Measurements from ENCODE around the gene CLCN1. TPM values are rescaled to one million over a fixed set of nuclear protein-coding genes. Genes with fewer than 3 reads are reported as not detected.

CLCN1 gene
- total and polyA plus RNA-seq, 2 of the 4 experiments (the other 2 are of a cell fraction) = not detected

- H4K5ac ChIP-seq (ENCODE audit: low read depth, low read length) = no peak overlapping the region
- H3K4me1 ChIP-seq (ENCODE audit: control insufficient read depth, insufficient read depth, low read length) = no peaks in the 10 kb centered on the region
- H2BK5ac ChIP-seq (ENCODE audit: low read depth, low read length, poor library complexity, severe bottlenecking) = no peak overlapping the region
- no peak overlapping the region for H2BK20ac ChIP-seq (ENCODE audit: low read depth, low read length)
- ChIA-PET POLR2A (ENCODE audit: unreplicated experiment) (no interaction called here), CTCF (no interaction called here)
- no peak for TF ChIP-seq POLR2A (IDR thresholded peaks at IDR 0.05; ENCODE audit: low read depth, low read length)
- no peak for TF ChIP-seq FOS (IDR thresholded peaks at IDR 0.05; ENCODE audit: low read depth, low read length)
- TF ChIP-seq, protein P1, sequence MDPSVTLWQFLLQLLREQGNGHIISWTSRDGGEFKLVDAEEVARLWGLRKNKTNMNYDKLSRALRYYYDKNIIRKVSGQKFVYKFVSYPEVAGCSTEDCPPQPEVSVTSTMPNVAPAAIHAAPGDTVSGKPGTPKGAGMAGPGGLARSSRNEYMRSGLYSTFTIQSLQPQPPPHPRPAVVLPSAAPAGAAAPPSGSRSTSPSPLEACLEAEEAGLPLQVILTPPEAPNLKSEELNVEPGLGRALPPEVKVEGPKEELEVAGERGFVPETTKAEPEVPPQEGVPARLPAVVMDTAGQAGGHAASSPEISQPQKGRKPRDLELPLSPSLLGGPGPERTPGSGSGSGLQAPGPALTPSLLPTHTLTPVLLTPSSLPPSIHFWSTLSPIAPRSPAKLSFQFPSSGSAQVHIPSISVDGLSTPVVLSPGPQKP (IDR thresholded peaks at IDR 0.05; ENCODE audit: borderline replicate concordance, low read depth, low read length) = no peak
- no peak for TF ChIP-seq CEBPB (IDR thresholded peaks at IDR 0.05; ENCODE audit: low read depth, low read length)
- no peak for TF ChIP-seq MXI1 (IDR thresholded peaks at IDR 0.05; ENCODE audit: borderline replicate concordance, low read depth, low read length)
- TF ChIP-seq RCOR1 (IDR thresholded peaks at IDR 0.05; ENCODE audit: insufficient replicate concordance, low read length) = no peak
- TF ChIP-seq NFE2L2 (IDR thresholded peaks at IDR 0.05; ENCODE audit: low read depth, low read length) = no peak
- no peak for TF ChIP-seq BHLHE40 (IDR thresholded peaks at IDR 0.05; ENCODE audit: low read depth, low read length)
- TF ChIP-seq USF2 (IDR thresholded peaks at IDR 0.05; ENCODE audit: low read depth, low read length) = no peak; the same call in 1 of the 2 replicates
- no peak for TF ChIP-seq SMC3 (IDR thresholded peaks at IDR 0.05; ENCODE audit: low read depth, low read length)
- no peak for TF ChIP-seq MAFK (IDR thresholded peaks at IDR 0.05; ENCODE audit: low read depth, low read length)
- TF ChIP-seq MAZ (IDR thresholded peaks at IDR 0.05; ENCODE audit: borderline replicate concordance, low read depth, low read length) = no peak
- TF ChIP-seq RFX5 (IDR thresholded peaks at IDR 0.05; ENCODE audit: low read depth, low read length) = no peak
- TF ChIP-seq CTCF (conservative IDR thresholded peaks at IDR 0.05; ENCODE audit: low read depth, low read length) = no peak
- no peak for TF ChIP-seq CHD1 (IDR thresholded peaks at IDR 0.05; ENCODE audit: low read depth, low read length)
- H2AFZ ChIP-seq (replicated peaks; ENCODE audit: low read length, poor library complexity) = no peak overlapping the region
- no peaks in the 10 kb centered on the region; the same call in 1 of the 2 replicates for H3K9me1 ChIP-seq (ENCODE audit: insufficient read depth, low read length)
- no peak overlapping the region for H2BK120ac ChIP-seq (ENCODE audit: low read depth, low read length)
- H4K8ac ChIP-seq (ENCODE audit: low read depth in 2 of 2, low read length in 2 of 2) = no peak overlapping the region
- H4K91ac ChIP-seq (ENCODE audit: insufficient read depth, low read depth, low read length) = no peak overlapping the region
- H3K9ac ChIP-seq (ENCODE audit: low read depth, low read length) = no peak overlapping the region
- no peak overlapping the region for H3K4me3 ChIP-seq (ENCODE audit: insufficient read depth, low read depth, low read length)
- no peak overlapping the region for H3K4me2 ChIP-seq (ENCODE audit: low read depth, low read length)
- H3K4ac ChIP-seq (ENCODE audit: low read depth, low read length) = no peak overlapping the region
- H3K27me3 ChIP-seq (ENCODE audit: control insufficient read depth, insufficient read depth, low read length) = peaks cover 40% of the 10 kb centered on the region
- no peak for ATAC-seq (ENCODE audit: low read depth)
- WGBS, 2 experiments (ENCODE audit: extremely low coverage in 2 of 2, insufficient read length in 1 of 2) = no CpG with 5 or more reads among the region's 5 CpGs
- no peak overlapping the region for H2AK9ac ChIP-seq (replicated peaks; ENCODE audit: low read depth, low read length, poor library complexity)
- BruUV-seq (replicated peaks) = no TSS peak
- H3K18ac ChIP-seq (ENCODE audit: low read depth, low read length) = no peak overlapping the region
- H3K9me3 ChIP-seq (ENCODE audit: control insufficient read depth, insufficient read depth, low read length) = no peaks in the 10 kb centered on the region
- in situ Hi-C loops (cut with MboI; ENCODE audit: low sequenced_read_pairs) = no loop called here
- H3K56ac ChIP-seq (ENCODE audit: extremely low read depth, insufficient read depth, low read length) = no peak overlapping the region
- intact Hi-C loops (cut with micrococcal nuclease) = no loop called here
- H3K14ac ChIP-seq (replicated peaks; ENCODE audit: low read depth, low read length) = no peak overlapping the region
- dilution Hi-C loops (cut with HindIII; ENCODE audit: low sequenced_read_pairs, unreplicated experiment) = no loop called here
- DNase-seq = no peak
- no peaks in the 10 kb centered on the region for H3K79me1 ChIP-seq (ENCODE audit: low read depth in 1 of 2, low read length in 2 of 2)
- no peak overlapping the region for H2BK15ac ChIP-seq (ENCODE audit: low read depth, low read length)
- H2AK5ac ChIP-seq (ENCODE audit: low read depth, low read length) = no peak overlapping the region
- H4K20me1 ChIP-seq (ENCODE audit: insufficient read depth, low read length) = no peaks in the 10 kb centered on the region
- no peak overlapping the region for H3K27ac ChIP-seq (ENCODE audit: insufficient read depth, low read length)
- no peaks in the 10 kb centered on the region for H3K36me3 ChIP-seq (ENCODE audit: control insufficient read depth, insufficient read depth, low read length)
- no peak overlapping the region for H3K23ac ChIP-seq (ENCODE audit: low read depth, low read length)
Observed at GRCh38 chr7:143351060-143351459, 35.1 kb downstream of the CLCN1 start.

Measured in IMR-90 (cell line).